K562 (cell line): Measurements from ENCODE around the gene SDHC. TPM values are rescaled to one million over a fixed set of nuclear protein-coding genes. Genes with fewer than 3 reads are reported as not detected.
A peak's percentile ranks its signal among the peaks of the same experiment; 100 is the strongest.

ENCODE experiments used
- ATF7 ChIP-seq: fragments of 450-650 bp; IDR thresholded peaks from 2 replicates; pipeline ENCODE4 v1.7.1; 2014; ENCODE audit warnings: mild to moderate bottlenecking, moderate library complexity
- CREB1 ChIP-seq, 2 experiments: sonication (generic) in 1 of 2; formaldehyde crosslinking in 1 of 2; IDR thresholded peaks; 2 replicates each; pipeline versions ENCODE4 v1.6.1 to v1.8.0; 2012 to 2022; ENCODE audit warnings: inconsistent platforms in 1 of 2, mild to moderate bottlenecking in 1 of 2, missing genetic modification reagents in 1 of 2, moderate library complexity in 1 of 2
- CTBP1 ChIP-seq: fragments of 450-650 bp; IDR thresholded peaks from 2 replicates; pipeline ENCODE4 v1.6.1; 2016; ENCODE audit warnings: borderline replicate concordance
- EP400 ChIP-seq: fragments of 450-650 bp; IDR thresholded peaks from 2 replicates; pipeline ENCODE4 v1.6.1; 2017; ENCODE audit warnings: antibody characterized with exemption, mild to moderate bottlenecking, moderate library complexity
- ETS2 ChIP-seq: IDR thresholded peaks from 2 replicates; pipeline ENCODE4 v1.6.1; 2016; ENCODE audit warnings: borderline replicate concordance, missing genetic modification characterization, mild to moderate bottlenecking, moderate library complexity, missing compliant biosample characterization; ENCODE audit not compliant: poor library complexity, severe bottlenecking
- KLF13 ChIP-seq: fragments of 450-650 bp; IDR thresholded peaks from 2 replicates; pipeline ENCODE4 v1.6.1; 2016; ENCODE audit warnings: missing genetic modification characterization, low read depth, mild to moderate bottlenecking, missing compliant biosample characterization, moderate library complexity, borderline replicate concordance
- MAZ ChIP-seq, 2 experiments: fragments of 450-650 bp in 1 of 2; sonication (generic) in 1 of 2; formaldehyde crosslinking; IDR thresholded peaks in 1 of 2; conservative IDR thresholded peaks in 1 of 2; 2 replicates each; pipeline versions ENCODE4 v1.4.0 to v1.5.0; 2020; ENCODE audit warnings: mild to moderate bottlenecking in 1 of 2, missing genetic modification reagents in 1 of 2
- PHF20 ChIP-seq: fragments of 450-650 bp; IDR thresholded peaks from 2 replicates; pipeline ENCODE4 v1.6.1; 2018; ENCODE audit not compliant: partially characterized antibody
- POLR2A ChIP-seq: fragments of 450-650 bp; conservative IDR thresholded peaks from 2 replicates; pipeline ENCODE4 v1.6.1; 2016
- RBBP5 ChIP-seq: fragments of 200-600 bp; sonication (generic); IDR thresholded peaks from 2 replicates; pipeline ENCODE4 v1.6.1; 2012; ENCODE audit warnings: borderline replicate concordance, mild to moderate bottlenecking, low read length, control low read depth, inconsistent platforms; ENCODE audit not compliant: insufficient read depth, poor library complexity, severe bottlenecking
- RBFOX2 ChIP-seq: fragments of 200-400 bp; formaldehyde crosslinking; IDR thresholded peaks from 2 replicates; pipeline ENCODE4 v1.6.1; 2017; ENCODE audit warnings: low read depth, mild to moderate bottlenecking, low read length, moderate library complexity
- SIN3A ChIP-seq, 2 experiments: fragments of 150-350 bp in 1 of 2; IDR thresholded peaks; 2 replicates each; pipeline ENCODE4 v1.6.1; 2011 to 2016; ENCODE audit warnings: borderline replicate concordance in 2 of 2, low read depth in 2 of 2, low read length in 2 of 2, mild to moderate bottlenecking in 2 of 2, moderate library complexity in 2 of 2; ENCODE audit not compliant: control insufficient read depth in 1 of 2
- SMARCE1 ChIP-seq: fragments of 450-650 bp; IDR thresholded peaks from 2 replicates; pipeline ENCODE4 v1.7.1; 2016; ENCODE audit warnings: mild to moderate bottlenecking
- SOX6 ChIP-seq: fragments of 450-650 bp; IDR thresholded peaks from 2 replicates; pipeline ENCODE4 v1.6.1; 2014; ENCODE audit warnings: mild to moderate bottlenecking
- TAF1 ChIP-seq: IDR thresholded peaks from 2 replicates; pipeline ENCODE4 v1.6.1; 2011; ENCODE audit warnings: mild to moderate bottlenecking, low read length, moderate library complexity; ENCODE audit not compliant: insufficient read depth, control insufficient read depth, severe bottlenecking; ENCODE audit errors: extremely low read depth
- ZNF384 ChIP-seq: IDR thresholded peaks from 2 replicates; pipeline ENCODE4 v1.6.1; 2012; ENCODE audit warnings: low read depth, low read length, improper control_type of control experiment
- ZNF583 ChIP-seq: fragments of 250-450 bp; sonication (Bioruptor Pico); IDR thresholded peaks from 2 replicates; pipeline ENCODE4 v1.4.0; 2020
- ZNF707 ChIP-seq: fragments of 250-450 bp; sonication (Bioruptor Pico); conservative IDR thresholded peaks from 2 replicates; pipeline ENCODE4 v1.8.0; 2022; ENCODE audit warnings: inconsistent platforms, mild to moderate bottlenecking, moderate library complexity
- polyA plus RNA-seq, 8 experiments: library from polyadenylated mRNA; depleted of rRNA in 4 of 8; stranded (reverse) in 5 of 8; unstranded in 3 of 8; fragments of >200 nt; fragmentation: Nextera tagmentation in 2 of 8; fragmentation: Illumina TruSeq in 1 of 8; extraction: Ambion mirVana in 2 of 8; extraction: Trizol in 1 of 8; gene quantifications; 2 replicates each; pipeline versions ENCODE4 v1.2.1 to v1.2.3, GENCODE V29; 2011 to 2014; ENCODE audit warnings: inconsistent platforms in 1 of 8, missing spikeins in 1 of 8
- total RNA-seq, 7 experiments: library from RNA; depleted of rRNA in 6 of 7; stranded (reverse); fragments of >200 nt in 6 of 7; fragmentation: Illumina TruSeq in 2 of 7; extraction: Trizol in 2 of 7; gene quantifications; 2 replicates each; pipeline versions ENCODE4 v1.2.1 to v1.2.3, GENCODE V29; 2011 to 2021; ENCODE audit warnings: low replicate concordance in 1 of 7
- TF ChIP-seq, protein P1 (sequence below): fragments of 450-650 bp; IDR thresholded peaks from 2 replicates; pipeline ENCODE4 v1.6.1; 2016
- TF ChIP-seq, protein P2 (sequence below): fragments of 450-650 bp; IDR thresholded peaks from 2 replicates; pipeline ENCODE4 v1.6.1; 2014; ENCODE audit warnings: low read depth, mild to moderate bottlenecking, moderate library complexity, borderline replicate concordance
- TF ChIP-seq, protein P3 (sequence below): sonication (generic); formaldehyde crosslinking; IDR thresholded peaks from 2 replicates; pipeline ENCODE4 v1.8.0; 2022; ENCODE audit warnings: missing genetic modification reagents, mild to moderate bottlenecking, moderate library complexity, borderline replicate concordance
- TF ChIP-seq, protein P4 (sequence below), 3 experiments: fragments of 200-800 bp in 1 of 3; sonication (Bioruptor generic) in 1 of 3; sonication (generic) in 1 of 3; formaldehyde crosslinking in 1 of 3; IDR thresholded peaks; 2 replicates each; pipeline versions ENCODE4 v1.6.1 to v1.8.0; 2016 to 2022; ENCODE audit warnings: mild to moderate bottlenecking in 2 of 3, missing compliant biosample characterization in 2 of 3, missing genetic modification characterization in 2 of 3, missing genetic modification reagents in 1 of 3

The SDHC gene
- total and polyA plus RNA-seq, 9 of the 15 experiments (the other 6 are each of a cell fraction or from before 2014, with no cell fraction given): 7.7 to 309 (median 174) TPM

DNA sequence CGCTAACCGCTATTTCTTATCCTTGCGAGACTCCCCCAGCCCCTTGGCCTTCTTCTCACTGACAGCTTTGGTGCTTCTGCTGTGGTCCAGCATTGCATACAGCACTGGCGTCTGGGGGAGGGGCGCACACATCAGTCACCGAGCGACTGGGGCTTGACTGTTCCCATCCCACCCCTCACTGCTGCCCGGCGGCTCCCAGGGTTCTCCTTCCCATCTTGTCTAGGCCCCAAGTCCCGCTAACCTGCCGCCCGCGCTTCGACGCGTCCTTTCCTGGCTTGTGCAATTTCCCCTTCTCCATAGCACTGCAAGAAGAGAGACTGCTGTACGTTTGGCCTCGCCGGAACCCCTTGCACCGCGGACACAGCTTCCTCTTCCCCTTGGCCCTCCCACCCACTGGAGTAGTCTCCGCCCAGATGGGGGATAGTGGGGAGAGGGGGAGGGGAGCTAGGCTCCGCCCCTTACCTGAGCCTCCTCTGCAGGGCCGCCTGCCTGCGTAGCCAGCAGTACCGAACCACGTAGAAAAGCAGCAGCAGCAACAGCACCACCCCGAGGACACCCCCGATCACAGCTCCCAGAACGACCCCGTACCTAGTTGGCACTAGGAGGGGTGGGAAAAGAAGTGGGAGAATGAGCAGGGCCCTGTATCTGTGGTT is 8.2 kb upstream of the SDHC start (continued):
- TF ChIP-seq SIN3A (IDR thresholded peaks at IDR 0.05; ENCODE audit: borderline replicate concordance in 2 of 2, control insufficient read depth in 1 of 2, low read depth in 2 of 2, low read length in 2 of 2) (peak in 1 of 2 experiments; percentile 38; a peak in 1 of 4 replicates), ATF7 (peak; percentile 25; the same call in 1 of the 2 replicates), ZNF583 (CRISPR knock-in tag) (no peak), ZNF384 (peak; percentile 6; the same call in 1 of the 2 replicates), CTBP1 (peak; percentile 64; the same call in 1 of the 2 replicates), ZNF707 (CRISPR knock-in tag) (no peak), POLR2A (peak; percentile 69), RBBP5 (peak; percentile 53), ETS2 (tag) (no peak), SMARCE1 (peak; percentile 34; the same call in 1 of the 2 replicates), MAZ (CRISPR knock-in tag; conservative IDR thresholded peaks at IDR 0.05 in 1 of 2, IDR thresholded peaks at IDR 0.05 in 1 of 2) (peak in 1 of 2 experiments; percentile 71; a peak in 3 of 4 replicates), KLF13 (0 out of 2 replicates have a peak, but pooled peaks have one; percentile 43), TAF1 (peak; percentile 24), PHF20 (peak; percentile 31), SOX6 (no peak), RBFOX2 (peak; percentile 82), EP400 (peak; percentile 35), CREB1 (IDR thresholded peaks at IDR 0.05) (peak; percentile 39; the same call in 1 of the 2 replicates), CREB1 (CRISPR knock-in tag; IDR thresholded peaks at IDR 0.05) (no peak)
- TF ChIP-seq, protein P1, sequence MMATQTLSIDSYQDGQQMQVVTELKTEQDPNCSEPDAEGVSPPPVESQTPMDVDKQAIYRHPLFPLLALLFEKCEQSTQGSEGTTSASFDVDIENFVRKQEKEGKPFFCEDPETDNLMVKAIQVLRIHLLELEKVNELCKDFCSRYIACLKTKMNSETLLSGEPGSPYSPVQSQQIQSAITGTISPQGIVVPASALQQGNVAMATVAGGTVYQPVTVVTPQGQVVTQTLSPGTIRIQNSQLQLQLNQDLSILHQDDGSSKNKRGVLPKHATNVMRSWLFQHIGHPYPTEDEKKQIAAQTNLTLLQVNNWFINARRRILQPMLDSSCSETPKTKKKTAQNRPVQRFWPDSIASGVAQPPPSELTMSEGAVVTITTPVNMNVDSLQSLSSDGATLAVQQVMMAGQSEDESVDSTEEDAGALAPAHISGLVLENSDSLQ: 0 out of 2 replicates have a peak, but pooled peaks have one; percentile 10
- TF ChIP-seq, protein P2, sequence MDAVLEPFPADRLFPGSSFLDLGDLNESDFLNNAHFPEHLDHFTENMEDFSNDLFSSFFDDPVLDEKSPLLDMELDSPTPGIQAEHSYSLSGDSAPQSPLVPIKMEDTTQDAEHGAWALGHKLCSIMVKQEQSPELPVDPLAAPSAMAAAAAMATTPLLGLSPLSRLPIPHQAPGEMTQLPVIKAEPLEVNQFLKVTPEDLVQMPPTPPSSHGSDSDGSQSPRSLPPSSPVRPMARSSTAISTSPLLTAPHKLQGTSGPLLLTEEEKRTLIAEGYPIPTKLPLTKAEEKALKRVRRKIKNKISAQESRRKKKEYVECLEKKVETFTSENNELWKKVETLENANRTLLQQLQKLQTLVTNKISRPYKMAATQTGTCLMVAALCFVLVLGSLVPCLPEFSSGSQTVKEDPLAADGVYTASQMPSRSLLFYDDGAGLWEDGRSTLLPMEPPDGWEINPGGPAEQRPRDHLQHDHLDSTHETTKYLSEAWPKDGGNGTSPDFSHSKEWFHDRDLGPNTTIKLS: peak; percentile 36; the same call in 1 of the 2 replicates
- TF ChIP-seq, protein P3, sequence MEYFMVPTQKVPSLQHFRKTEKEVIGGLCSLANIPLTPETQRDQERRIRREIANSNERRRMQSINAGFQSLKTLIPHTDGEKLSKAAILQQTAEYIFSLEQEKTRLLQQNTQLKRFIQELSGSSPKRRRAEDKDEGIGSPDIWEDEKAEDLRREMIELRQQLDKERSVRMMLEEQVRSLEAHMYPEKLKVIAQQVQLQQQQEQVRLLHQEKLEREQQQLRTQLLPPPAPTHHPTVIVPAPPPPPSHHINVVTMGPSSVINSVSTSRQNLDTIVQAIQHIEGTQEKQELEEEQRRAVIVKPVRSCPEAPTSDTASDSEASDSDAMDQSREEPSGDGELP (CRISPR knock-in tag): peak; percentile 29; the same call in 1 of the 2 replicates
- TF ChIP-seq, protein P4, sequence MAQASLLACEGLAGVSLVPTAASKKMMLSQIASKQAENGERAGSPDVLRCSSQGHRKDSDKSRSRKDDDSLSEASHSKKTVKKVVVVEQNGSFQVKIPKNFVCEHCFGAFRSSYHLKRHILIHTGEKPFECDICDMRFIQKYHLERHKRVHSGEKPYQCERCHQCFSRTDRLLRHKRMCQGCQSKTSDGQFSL (CRISPR knock-in tag; IDR thresholded peaks at IDR 0.05): 0 out of 2 replicates have a peak, but pooled peaks have one; percentile 9
- TF ChIP-seq, protein P4 (tag; IDR thresholded peaks at IDR 0.05): no peak
